AG04449 (cell line): ENCODE measurements around the gene PIP4P1.

Experiments used
- CTCF ChIA-PET: fragments of 350-600 bp; formaldehyde crosslinking; extraction: SDS; loops from one replicate; lab custom pipeline; 2021; ENCODE audit warnings: antibody characterized with exemption; lab: Yijun Ruan, JAX
- POLR2A ChIA-PET: fragments of 400-600, 350-600 bp; formaldehyde crosslinking; extraction: SDS; loops from one replicate; lab custom pipeline; 2020; ENCODE audit warnings: antibody characterized with exemption, inconsistent platforms; lab: Yijun Ruan, JAX
- DNase-seq: peaks from one replicate; pipeline ENCODE4 v3.0.0-alpha.2; 2010; ENCODE audit warnings: low read depth, low spot score
- H3K4me3 ChIP-seq: 2 replicates; pipeline ENCODE4 v1.5.1; 2011; ENCODE audit warnings: low read depth, mild to moderate bottlenecking, control low read depth, low read length
- CTCF ChIP-seq: IDR thresholded peaks from one replicate; pipeline ENCODE4 v1.5.1; 2011; ENCODE audit warnings: mild to moderate bottlenecking, moderate library complexity, low read length, control low read depth, inconsistent platforms; ENCODE audit not compliant: insufficient read depth; ENCODE audit errors: missing control alignments

Gene PIP4P1

GRCh38 chr14:20485900-20486299, 24.7 kb upstream of the PIP4P1 start:
- DNase-seq, result no peak
- TF ChIP-seq CTCF, result no peak
- ChIA-PET POLR2A (no interaction called here), CTCF (interaction anchor here (1.1 kb wide), 1 partner anchor 123 kb away, joined by 3 read pairs; no protein-coding TSS in a partner anchor)
- H3K4me3 ChIP-seq, result no peak overlapping the region

GRCh38 chr14:20482382-20482781, 21.1 kb upstream of the PIP4P1 start:
- no peak overlapping the region for H3K4me3 ChIP-seq
- ChIA-PET POLR2A (no interaction called here), CTCF (no interaction called here)
- no peak for DNase-seq
- no peak for TF ChIP-seq CTCF

GRCh38 chr14:20478894-20479293, 17.7 kb upstream of the PIP4P1 start:
- TF ChIP-seq CTCF, result no peak
- no peak for DNase-seq
- POLR2A ChIA-PET, result interaction anchor here (1.0 to 1.4 kb wide), 2 partner anchors 9 to 10 kb away, joined by 3 to 5 read pairs; no protein-coding TSS in a partner anchor
- no peak overlapping the region for H3K4me3 ChIP-seq
- CTCF ChIA-PET, result interaction anchor here (1.0 kb wide), 1 partner anchor 52 kb away, joined by 3 read pairs; no protein-coding TSS in a partner anchor

- no peak overlapping the region for H3K4me3 ChIP-seq
- TF ChIP-seq CTCF, result no peak
- ChIA-PET POLR2A (interaction anchor here (1.4 kb wide), 1 partner anchor 8 kb away, joined by 5 read pairs; no protein-coding TSS in a partner anchor), CTCF (no interaction called here)
- no peak for DNase-seq
Measured at GRCh38 chr14:20477211-20477876, 16.1 kb upstream of the PIP4P1 start.

- DNase-seq, result no peak
- TF ChIP-seq CTCF, result no peak
- ChIA-PET POLR2A (interaction anchor here (1.6 kb wide), 1 partner anchor 15 kb away, joined by 4 read pairs; the partner anchor contains the start of gene PIP4P1), CTCF (interaction anchor here (1.5 kb wide), 1 partner anchor 15 kb away, joined by 3 read pairs; the partner anchor contains the start of gene PIP4P1)
- no peak overlapping the region for H3K4me3 ChIP-seq
Measured at GRCh38 chr14:20476776-20477175, 15.5 kb upstream of the PIP4P1 start.

GRCh38 chr14:20472536-20473169, 11.4 kb upstream of the PIP4P1 start:
- TF ChIP-seq CTCF, result no peak
- no peak overlapping the region for H3K4me3 ChIP-seq
- ChIA-PET POLR2A (no interaction called here), CTCF (interaction anchor here (1.0 to 1.5 kb wide), 3 partner anchors 14 to 143 kb away, joined by 3 to 4 read pairs (median 4); no protein-coding TSS in a partner anchor)
- DNase-seq, result no peak
